Stimulated activated CD8-positive, alpha-beta memory T cell treated with anti-CD3 and anti-CD28 coated beads, Interleukin-7, amount 100 ng/mL, for 48 hours (primary cell): ENCODE data around the gene ADAM22.

Experiments
- DNase-seq, 2 donors: peaks; one replicate each; pipeline ENCODE4 v3.0.0-alpha.2; 2020; ENCODE audit warnings: low read depth in 1 of 2; ENCODE audit errors: extremely low read depth in 1 of 2

The ADAM22 gene

DNA sequence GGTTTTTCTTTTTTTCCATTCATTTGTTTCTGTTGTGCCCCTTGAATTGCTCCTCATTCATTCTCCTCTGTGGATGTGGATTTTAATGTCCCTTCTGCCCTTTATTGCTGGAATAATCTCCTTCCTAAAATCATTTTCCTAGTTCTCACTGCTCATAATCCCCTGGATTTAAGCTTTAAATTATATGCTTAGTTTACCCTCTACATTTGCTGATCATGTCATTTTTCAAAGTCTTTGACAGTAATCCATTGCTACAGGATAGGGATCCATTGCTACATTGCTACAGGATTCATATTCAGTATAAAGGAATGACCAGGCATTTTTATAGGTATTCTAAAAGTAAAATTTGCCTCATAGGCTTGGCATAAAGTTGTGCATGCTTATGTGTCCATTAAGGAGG, 14.3 kb downstream of the ADAM22 start:
- no peak for DNase-seq

DNA sequence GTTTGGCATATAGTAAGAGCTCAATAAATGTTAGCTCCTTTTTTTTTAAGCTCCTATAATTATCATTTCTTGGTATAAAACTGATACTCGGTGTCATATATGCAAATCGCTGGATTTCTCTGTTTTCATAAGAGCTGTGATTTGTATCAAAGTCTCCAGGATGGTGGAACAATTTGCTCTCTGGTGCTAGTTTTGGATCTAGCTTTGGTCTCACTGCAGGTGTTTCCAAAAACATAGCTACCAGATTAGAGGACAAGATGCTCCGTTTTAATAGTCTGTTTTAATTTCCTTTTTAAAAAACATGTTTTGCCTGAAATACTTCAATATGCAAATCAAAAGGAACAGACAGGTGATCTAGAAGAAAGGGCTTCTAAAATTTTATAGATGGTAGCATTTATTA, 25.3 kb downstream of the ADAM22 start:
- DNase-seq = no peak

DNA sequence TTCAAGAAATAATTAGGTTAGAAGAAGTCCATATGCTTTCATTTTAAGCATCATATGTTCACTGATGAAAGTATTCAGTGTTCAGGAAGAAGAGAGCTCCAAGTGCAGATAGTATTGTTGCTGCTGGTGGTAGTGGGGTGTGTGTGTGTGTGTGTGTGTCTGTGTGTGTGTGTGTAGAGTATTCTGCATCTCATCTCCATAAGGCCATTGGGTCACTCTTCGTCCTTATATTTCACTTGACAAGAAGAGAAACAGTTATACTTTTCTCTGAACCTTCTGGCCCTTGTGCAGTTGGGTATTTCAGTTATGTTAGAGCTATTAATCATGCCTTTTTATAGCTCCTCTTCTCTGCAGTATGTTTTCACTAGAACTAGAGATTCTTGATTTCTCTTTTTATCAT, 26.2 kb downstream of the ADAM22 start:
- DNase-seq = no peak

DNA sequence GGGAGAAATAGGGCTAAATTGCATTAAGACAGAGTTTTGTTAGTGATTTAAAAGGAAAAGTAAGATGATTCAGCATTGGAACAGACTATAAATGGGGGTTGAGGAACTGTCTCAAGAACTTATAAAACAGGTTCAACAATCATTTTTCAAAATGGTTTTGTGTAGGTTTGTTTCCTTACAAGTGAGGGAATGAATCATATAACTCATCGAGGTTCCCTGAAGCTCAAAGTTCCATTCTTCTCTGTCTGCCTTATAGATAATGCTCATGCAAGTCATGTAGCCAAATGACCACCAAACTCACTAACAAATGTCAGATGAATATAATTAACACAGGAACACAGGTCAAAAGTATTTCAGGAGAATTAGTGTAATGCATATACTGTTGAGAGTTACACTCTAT, 27.7 kb downstream of the ADAM22 start:
- DNase-seq = no peak

DNA sequence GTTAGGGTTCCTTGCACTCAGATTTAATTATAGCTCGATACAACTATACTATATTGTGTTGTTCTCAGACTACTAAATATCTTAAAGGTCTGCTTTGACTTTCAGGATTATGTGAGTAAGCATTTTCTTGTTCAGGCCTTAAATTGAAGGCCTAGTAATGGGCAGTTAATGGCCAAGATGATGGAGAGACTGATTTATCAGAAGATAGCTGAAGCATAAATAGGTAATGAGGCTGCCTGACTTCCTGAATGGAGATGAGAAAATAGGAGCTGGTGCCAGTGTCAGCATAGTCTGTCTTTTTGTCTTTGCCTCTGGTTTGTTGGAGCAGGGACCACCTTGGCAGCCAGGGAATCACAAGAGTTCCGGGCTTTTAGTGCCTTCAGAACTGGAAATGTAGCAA, 32.2 kb downstream of the ADAM22 start:
- DNase-seq = no peak

DNA sequence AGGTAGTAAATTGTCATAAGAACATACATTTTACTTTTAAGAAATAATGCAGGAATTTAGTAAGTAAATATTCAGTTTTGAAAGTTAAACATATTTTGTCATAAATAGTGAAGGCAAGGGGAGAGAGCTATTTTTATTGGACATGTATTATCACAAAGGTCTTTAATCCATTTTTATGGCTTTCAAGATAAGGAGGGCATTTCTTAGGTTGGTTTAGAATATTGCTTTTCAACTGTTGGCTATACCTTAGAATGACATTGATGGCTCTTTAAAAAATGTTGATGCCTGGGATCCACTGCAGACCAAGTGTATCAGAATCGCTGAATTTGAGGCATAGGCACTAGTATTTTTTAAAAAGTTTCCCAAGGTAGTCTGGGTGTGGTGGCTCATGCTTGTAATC, 34.0 kb downstream of the ADAM22 start:
- no peak for DNase-seq

DNA sequence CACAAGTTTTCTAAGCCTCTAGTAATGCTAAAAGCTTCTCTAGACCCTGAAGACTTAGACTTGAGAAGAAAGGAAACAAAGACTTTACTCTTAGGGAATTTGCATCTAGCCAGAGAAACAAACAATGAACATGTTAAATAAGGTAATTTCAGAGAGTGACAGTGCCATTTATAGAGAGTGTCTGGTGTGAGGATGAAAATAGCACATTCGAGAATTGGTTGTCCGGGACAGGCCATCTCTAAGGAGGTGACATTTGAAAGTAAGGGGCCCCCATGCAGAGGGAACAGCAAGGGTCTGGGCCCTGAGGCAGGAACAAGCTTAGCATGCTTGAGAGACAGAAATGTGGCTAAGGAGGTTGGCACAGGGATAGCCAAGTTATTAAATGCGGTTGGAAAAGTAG, 48.1 kb downstream of the ADAM22 start:
- DNase-seq = no peak

DNA sequence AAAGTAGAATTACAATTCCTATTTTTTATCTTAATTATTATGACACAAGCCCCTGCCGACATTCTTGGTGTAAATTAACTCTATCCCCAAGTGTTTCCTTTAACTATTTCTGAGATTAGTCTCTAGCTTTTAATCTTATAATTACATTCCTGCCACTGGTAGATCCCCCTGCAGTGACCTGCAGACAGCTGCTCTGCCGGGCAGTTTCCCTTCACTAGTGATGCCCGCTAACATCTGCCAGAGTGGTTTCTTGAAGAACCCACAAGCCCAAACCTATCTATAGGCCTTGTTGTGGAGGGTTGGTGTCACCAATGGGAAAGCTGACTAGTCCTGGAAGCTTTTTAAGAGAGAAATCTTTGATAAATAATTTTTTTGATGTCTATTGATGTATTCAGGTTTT, 50.0 kb downstream of the ADAM22 start:
- DNase-seq = no peak

DNA sequence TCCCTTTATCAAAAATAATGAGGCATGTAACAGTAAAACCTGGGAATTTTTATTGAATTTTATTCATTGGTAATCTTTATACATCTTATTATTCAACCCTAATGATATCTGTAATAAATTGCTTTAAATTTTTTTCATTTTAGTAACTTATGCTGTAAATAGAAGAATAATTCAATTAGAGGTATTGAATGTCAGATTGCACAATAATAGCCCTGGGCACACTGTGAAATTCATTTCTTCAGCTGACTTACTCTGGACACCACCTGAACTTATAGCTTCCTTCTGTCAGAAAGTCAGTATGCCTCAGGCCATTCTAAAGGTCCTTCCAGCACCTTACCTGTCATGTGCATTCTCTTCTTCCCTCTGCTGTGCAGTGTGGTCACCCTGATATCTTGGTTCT, 59.2 kb downstream of the ADAM22 start:
- no peak for DNase-seq

DNA sequence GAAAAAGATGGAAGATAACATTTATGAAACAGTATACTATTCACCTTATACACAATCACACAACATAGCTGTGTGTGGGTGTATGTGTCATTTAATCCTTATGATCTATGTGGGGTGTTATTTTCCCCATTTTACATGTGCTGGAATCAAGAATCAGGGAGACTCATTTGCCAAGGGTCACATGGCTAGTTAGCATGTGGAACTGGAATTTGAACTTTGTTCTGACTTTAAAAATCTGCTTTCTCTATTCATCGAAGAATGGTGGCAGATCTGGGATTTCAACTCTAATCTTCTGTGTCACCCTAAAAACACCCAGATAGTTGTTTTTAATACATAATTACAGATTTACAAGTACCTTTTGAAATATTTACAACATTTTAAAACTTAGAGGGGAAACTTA, 65.2 kb downstream of the ADAM22 start:
- DNase-seq = no peak

DNA sequence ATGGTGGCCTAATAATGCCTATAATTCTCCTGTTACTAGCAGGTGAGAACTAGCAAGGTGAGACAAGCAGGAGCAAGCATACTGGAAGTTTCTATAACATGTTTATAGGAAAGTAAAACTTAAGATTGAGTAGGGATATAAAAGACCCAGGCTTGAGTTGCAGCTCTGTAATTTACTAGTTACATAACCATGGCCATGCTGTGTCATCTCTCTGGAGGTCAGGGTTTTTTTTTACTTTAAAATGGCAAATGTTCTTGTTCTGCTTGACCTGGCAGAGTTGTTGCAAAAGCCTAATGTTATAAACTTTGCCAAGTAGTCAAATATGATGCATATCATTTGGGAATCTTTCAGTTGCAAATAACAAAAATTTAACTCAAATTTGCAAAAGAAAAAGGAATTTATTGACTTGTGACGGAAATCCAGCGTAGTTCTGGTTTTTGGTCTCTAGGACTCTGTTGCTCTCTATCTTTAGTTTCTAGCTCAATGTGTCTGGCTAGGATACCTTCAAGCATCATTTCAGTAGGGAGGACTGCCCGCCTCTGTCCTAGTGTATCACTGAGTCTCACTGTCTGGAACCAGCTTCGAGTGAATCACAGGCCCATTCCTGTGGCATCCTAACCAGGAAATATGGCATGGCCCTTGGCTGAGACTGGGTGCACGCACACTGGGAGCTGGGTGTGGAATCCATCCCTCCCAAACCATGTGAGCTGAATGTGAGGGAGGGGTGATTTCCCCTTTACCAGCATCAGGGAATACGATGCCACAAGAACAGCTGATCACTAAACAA, 67.9 kb downstream of the ADAM22 start:
- DNase-seq = no peak

DNA sequence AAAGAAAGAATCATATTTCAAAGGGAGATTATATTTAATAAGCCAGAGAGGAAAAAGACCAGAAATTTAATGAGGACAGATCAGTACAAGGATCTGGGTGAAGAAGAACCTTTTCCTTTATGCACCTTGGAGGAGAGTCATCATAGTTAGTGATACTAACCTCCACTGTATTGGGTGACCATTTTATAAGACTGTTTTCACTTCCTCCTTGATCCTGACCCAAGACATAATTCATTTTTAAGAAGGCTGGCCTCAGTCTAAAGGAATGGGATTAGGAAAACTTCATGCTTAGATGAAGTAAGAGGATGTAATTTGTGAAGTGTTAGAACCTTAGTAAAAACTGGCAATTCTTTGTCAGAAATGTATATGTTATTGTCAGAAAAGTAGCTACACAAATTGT, 68.6 kb downstream of the ADAM22 start:
- no peak for DNase-seq

DNA sequence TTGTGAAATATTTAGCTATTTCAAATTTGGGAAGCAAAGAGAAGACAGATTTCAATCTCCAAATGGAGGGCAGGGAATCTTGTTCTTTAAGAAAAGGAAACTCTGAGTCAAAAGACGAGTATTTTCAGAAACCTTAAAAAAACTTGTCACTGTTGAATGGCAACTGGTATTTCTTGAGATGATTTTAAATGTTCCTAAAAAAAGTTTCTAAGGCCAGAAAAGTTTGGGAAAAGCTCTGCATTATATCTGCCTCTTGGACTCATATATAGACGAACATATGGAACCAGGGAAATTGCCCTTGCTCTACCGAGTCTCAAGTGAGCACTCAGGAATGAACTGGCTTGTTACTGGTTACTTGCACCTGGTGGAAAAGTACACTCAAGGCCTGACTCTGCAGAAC, 69.5 kb downstream of the ADAM22 start:
- DNase-seq = no peak

DNA sequence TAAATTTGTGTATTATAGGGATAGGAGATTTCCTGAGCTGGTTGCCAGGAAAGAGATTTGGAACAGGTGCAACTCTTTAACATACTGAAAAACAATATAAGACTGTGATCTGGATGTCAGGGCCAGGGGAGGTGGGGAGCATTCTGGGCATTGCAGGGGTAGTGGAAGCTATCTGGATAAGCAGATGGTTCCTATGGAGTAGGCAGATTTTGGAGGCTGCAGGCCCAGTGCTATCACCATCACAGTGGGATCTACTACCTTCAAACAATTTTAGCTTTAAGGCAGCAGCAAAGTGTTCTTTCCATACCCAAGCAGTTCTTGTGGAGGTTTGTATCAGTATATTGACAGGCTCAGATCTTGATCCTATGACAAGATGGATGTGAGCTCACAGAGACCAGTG, 71.1 kb downstream of the ADAM22 start:
- DNase-seq = no peak

DNA sequence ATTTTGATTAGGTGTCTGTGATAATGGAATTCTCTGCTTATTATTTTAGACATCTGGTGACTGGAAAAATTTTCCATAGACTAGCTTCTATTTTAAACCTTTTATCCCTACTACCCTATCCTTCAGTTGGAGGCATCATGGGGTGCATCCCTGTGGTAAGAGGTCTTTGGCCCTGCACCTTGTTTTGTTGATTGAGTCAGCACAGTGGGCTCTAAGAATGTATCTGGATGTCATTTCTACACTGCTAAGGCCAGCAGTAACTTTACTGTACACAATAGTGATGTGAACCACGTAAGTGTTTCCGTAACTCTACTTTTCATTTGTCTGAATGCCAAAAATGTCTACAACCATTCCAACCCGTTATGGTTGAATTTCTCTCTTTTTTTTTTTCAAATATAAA, 75.6 kb downstream of the ADAM22 start:
- DNase-seq = no peak

DNA sequence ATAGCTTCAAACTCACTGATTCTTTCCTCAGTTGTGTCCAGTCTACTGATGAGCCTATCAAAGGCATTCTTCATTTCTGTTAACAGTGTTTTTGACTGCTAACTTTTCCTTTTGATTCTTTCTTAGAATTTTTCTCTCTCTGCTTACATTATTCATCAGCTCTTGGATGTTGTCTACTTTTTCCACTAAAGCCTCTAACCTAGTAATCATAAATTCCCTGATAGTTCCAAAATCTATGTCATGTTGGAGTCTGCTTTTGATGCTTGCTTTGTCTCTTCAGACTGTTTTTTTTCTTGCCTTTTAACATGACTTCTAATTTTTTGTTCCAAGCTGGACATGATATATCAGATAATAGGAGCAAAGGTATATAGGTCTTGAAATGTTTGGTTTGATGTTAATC, 78.0 kb downstream of the ADAM22 start:
- DNase-seq = no peak

DNA sequence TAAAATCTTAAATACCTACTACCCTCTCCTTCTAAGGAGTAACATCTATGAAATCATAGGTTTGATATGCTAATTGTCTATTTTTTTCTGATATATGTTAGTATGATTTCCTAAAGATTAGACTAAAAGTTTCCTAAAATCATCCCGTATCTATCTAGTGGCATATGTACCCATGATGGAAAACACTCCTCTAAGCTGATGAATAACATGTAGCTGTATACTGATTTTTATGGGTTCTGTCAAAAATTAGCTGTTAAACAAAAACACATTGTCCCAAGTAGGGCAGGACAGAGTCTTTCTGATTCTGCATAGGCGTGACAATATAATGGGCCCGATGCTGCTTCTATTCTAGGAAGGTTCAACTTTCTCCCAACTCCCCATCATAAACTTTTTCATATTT, 79.9 kb downstream of the ADAM22 start:
- DNase-seq = no peak

DNA sequence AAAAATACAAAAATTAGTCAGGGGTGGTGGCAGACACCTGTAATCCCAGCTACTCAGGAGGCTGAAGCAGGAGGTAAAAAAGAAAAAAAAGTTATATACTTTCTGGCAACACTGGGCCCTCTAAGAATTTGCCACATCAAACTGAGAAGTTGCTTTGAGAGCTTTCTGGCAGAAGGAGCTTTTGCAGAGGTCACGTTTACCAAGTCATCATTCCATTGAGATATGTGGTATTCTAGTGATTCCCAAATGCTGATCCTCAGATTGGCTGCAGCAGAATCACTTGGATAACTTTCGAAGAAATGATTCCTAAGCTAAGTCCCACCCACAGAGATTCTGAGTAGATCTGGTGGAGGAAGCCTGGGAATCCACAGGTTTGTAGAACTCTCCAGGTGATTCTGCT, 80.5 kb downstream of the ADAM22 start:
- DNase-seq = no peak

DNA sequence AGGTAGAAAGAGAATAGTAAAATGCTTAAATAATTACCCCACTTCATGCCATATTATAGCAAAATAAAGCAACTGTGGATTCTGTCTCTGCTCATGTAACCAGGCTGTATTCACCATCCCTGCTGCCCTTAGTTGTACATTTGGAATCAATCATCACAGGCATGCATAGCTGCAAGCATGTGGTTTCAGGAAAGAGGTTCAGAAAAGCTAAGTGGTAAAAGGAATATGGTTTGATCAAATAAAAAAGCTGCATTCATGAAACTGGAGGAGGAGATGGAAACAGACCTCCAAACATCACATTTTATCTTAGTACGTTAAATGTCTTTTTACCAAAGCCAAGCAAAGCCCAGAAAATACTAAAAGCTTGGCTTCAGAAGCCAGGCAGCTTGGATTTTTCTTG, 81.3 kb downstream of the ADAM22 start:
- DNase-seq = no peak

DNA sequence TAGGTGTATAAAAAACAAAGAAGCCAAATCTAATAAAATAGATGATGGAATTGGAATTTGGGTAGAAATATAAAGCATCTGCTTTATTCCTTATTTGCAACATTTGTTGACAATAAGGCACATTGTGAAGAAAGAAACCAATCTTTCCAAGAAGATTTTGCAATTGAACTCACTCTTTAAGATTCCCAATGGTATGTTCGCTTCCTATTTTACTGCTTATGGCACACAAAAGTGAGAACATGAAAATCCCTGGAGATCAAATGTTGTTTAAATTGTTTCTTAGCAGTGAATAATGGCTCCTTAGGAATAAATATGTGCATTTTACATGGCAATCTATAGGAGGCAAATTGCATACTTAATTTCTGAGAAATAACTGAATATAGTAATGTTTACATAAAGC, 84.5 kb downstream of the ADAM22 start:
- no peak for DNase-seq

DNA sequence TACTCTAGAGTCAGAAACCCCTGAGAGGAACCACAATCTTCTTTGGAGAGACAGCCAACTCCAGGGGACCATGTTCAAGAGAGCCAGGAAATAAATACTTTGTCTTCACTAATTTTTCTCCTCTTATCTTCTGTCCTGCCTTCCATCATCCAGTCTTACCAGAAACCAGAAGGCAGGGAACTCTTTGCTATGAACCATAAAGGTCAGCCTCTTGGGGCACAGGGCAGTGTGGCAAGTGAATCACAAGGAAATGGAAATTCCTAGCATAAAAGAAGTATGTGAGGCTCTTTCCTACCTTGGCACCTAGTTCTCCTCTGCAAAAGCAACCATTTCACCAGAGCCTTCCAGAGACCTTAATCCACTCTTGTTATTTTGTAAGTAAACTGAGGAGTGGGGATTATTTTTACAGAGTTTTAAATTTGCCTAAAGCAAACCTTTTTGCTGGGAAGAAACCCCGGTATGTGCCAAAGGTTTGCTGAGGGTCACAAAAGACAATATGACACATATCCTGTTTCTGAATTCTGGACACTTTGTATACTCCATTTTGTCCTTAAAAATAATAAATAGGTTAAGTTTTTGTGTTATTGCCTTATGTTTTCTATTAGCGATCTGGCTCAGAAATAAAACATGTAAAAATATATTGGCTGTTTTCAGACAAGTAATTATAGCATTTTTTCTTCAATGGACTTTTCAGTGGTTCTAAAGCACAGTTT, 87.1 kb downstream of the ADAM22 start:
- no peak for DNase-seq

DNA sequence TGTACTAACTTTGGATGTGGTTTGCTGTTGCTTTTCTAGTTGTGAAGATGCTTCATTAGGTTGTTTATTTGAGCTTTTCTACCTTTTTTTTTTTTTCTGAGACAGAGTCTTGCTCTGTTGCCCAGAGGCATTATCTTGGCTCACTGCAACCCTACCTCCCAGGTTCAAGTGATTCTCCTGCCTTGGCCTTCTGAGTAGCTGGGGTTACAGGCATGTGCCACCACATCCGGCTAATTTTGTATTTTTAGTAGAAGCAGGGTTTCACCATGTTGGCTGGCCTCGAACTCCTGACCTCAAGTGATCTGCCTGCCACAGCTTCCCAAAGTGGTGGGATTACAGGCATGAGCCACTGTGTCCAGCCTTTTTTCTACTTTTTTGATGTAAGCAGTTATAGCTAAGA, 93.7 kb downstream of the ADAM22 start:
- DNase-seq = no peak
